Activated CD8-positive, alpha-beta T cell treated with anti-CD3 and anti-CD28 coated beads, Interleukin-2, amount 10 ng/mL, durations not matched to agents 7 days and 5 days (primary cell): ENCODE results near the gene DTNB. TPM values are rescaled to one million over a fixed set of nuclear protein-coding genes. Genes with fewer than 3 reads are reported as not detected.

Experiments used
- ATAC-seq: fragments of 150-1000 bp; cut with Tn5 transposase; one replicate; pipeline ENCODE4 v1.10.0; 2021; ENCODE audit warnings: moderate library complexity
- CTCF ChIA-PET: fragments of 350-600 bp; sonication (Branson Sonifier 250); formaldehyde crosslinking; loops from one replicate; lab custom pipeline; 2021; ENCODE audit warnings: antibody characterized with exemption; lab: Charles Lee
- POLR2A ChIA-PET: fragments of 350-600 bp; sonication (Branson Sonifier 250); formaldehyde crosslinking; loops from one replicate; lab custom pipeline; 2021; ENCODE audit warnings: antibody characterized with exemption; lab: Charles Lee
- DNase-seq: peaks from one replicate; pipeline ENCODE4 v3.0.0-alpha.2; 2020
- H3K27ac Mint-ChIP-seq: one replicate; pipeline ENCODE4 v1.8.0; 2021; ENCODE audit warnings: mild to moderate bottlenecking, mixed read lengths
- H3K27me3 Mint-ChIP-seq: one replicate; pipeline ENCODE4 v1.8.0; 2021; ENCODE audit warnings: low read depth, mixed read lengths
- H3K36me3 Mint-ChIP-seq: one replicate; pipeline ENCODE4 v1.8.0; 2021; ENCODE audit warnings: low read depth, mixed read lengths
- H3K4me1 Mint-ChIP-seq: one replicate; pipeline ENCODE4 v1.8.0; 2021; ENCODE audit warnings: low read depth, mixed read lengths
- H3K4me3 Mint-ChIP-seq: one replicate; pipeline ENCODE4 v1.8.0; 2021; ENCODE audit warnings: mild to moderate bottlenecking, mixed read lengths
- H3K9me3 Mint-ChIP-seq: one replicate; pipeline ENCODE4 v1.8.0; 2022; ENCODE audit warnings: mixed read lengths; ENCODE audit not compliant: insufficient read depth
- total RNA-seq, 2 experiments: library from RNA; stranded (reverse); gene quantifications; one replicate each; pipeline ENCODE4 v1.2.3, GENCODE V29; 2021

DTNB gene
- total RNA-seq, 2 experiments from 2014 or later: 29.2 to 31.2 TPM

DNA sequence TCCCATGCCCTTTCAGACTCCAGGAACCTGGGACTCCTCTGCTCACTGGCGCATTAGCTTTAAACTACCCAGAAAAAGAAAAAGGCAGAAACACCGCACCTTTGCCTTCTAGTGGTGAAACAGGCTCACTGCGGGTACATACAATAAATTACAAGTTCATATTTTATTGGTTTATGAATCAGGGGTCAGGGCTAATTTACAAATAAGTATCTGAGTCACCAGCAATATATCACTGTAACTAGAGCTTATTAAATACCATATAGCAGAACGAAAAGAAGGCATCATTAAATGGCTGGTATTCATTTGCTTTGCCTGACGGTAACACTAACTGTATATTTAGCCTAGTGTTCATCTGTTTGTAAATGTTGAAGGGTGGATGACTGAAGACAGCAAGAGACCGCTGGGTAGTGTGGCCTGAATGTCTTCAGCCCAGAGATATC lies 26.9 kb upstream of the DTNB start:
- H3K27me3 Mint-ChIP-seq: peaks cover 3% of the 10 kb centered on the region
- peak; percentile 51 for ATAC-seq
- no peak overlapping the region for H3K27ac Mint-ChIP-seq
- no peaks in the 10 kb centered on the region for H3K4me1 Mint-ChIP-seq
- peak; percentile 53 for DNase-seq
- CTCF ChIA-PET: interaction anchor here (0.6 to 6.8 kb wide), 28 partner anchors 10 to 1327 kb away, joined by 3 to 132 read pairs (median 4); partner anchors contain the start of gene ASXL2
- no peak overlapping the region for H3K4me3 Mint-ChIP-seq
- no peaks in the 10 kb centered on the region for H3K9me3 Mint-ChIP-seq
- H3K36me3 Mint-ChIP-seq: no peaks in the 10 kb centered on the region
- POLR2A ChIA-PET: interaction anchor here (0.6 to 1.5 kb wide), 2 partner anchors 25 to 115 kb away, joined by 4 to 5 read pairs; no protein-coding TSS in a partner anchor

DNA sequence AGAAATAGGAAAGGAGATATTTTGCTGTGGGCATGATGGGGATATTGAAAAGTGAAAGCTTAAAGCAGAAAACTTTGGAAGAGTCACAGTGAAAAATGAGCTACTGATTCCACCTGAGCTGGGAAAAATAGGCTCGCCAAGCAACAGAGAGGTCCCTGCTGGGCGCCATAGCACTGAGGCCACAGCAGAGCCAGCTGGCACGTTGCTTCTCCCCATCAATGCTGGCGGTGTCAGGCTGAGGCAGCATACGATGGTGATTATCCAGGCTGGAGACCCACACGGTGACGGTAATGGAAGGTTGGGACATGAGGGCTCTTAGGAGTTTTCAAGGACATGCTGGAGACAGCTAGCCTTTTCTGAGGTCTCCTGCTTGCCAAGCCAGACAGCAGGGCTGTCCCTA lies 25.8 kb upstream of the DTNB start:
- no peak for DNase-seq
- no peak for ATAC-seq
- POLR2A ChIA-PET: interaction anchor here (0.6 to 1.5 kb wide), 5 partner anchors 11 to 774 kb away, joined by 3 to 5 read pairs (median 3); partner anchors contain the start of gene DTNB
- Mint-ChIP-seq H3K27ac (no peak overlapping the region), H3K4me1 (no peaks in the 10 kb centered on the region), H3K4me3 (no peak overlapping the region), H3K36me3 (no peaks in the 10 kb centered on the region), H3K9me3 (no peaks in the 10 kb centered on the region), H3K27me3 (peaks cover 3% of the 10 kb centered on the region)
- CTCF ChIA-PET: interaction anchor here (0.7 to 6.8 kb wide), 19 partner anchors 9 to 384 kb away, joined by 3 to 132 read pairs (median 5); no protein-coding TSS in a partner anchor

DNA sequence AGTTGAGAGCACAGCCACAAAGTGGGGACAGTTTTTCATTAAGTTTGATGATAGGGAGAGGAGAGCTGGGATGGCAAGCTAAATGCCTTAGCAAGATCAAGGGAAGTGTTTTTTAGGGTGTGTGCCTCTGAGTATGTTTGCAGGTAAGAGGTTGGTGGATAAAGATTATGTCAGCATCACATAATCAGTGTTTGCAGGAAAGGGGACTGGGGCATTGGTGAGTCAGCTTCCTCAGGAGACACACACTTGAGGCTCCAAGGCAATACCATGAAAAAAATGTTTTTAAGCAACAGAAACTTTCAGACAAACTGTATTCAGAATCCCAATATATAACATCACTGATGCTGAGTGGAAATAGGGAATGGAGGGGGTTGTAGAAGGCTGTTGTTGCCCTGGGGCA lies 25.4 kb upstream of the DTNB start:
- no peak for DNase-seq
- POLR2A ChIA-PET: interaction anchor here (0.6 to 0.9 kb wide), 4 partner anchors 11 to 833 kb away, joined by 3 to 4 read pairs (median 3); no protein-coding TSS in a partner anchor
- CTCF ChIA-PET: interaction anchor here (0.7 to 6.8 kb wide), 15 partner anchors 9 to 169 kb away, joined by 3 to 132 read pairs (median 6); no protein-coding TSS in a partner anchor
- no peak for ATAC-seq
- H3K27me3 Mint-ChIP-seq: peaks cover 3% of the 10 kb centered on the region
- H3K36me3 Mint-ChIP-seq: no peaks in the 10 kb centered on the region
- no peak overlapping the region for H3K4me3 Mint-ChIP-seq
- H3K9me3 Mint-ChIP-seq: no peaks in the 10 kb centered on the region
- no peak overlapping the region for H3K27ac Mint-ChIP-seq
- no peaks in the 10 kb centered on the region for H3K4me1 Mint-ChIP-seq

DNA sequence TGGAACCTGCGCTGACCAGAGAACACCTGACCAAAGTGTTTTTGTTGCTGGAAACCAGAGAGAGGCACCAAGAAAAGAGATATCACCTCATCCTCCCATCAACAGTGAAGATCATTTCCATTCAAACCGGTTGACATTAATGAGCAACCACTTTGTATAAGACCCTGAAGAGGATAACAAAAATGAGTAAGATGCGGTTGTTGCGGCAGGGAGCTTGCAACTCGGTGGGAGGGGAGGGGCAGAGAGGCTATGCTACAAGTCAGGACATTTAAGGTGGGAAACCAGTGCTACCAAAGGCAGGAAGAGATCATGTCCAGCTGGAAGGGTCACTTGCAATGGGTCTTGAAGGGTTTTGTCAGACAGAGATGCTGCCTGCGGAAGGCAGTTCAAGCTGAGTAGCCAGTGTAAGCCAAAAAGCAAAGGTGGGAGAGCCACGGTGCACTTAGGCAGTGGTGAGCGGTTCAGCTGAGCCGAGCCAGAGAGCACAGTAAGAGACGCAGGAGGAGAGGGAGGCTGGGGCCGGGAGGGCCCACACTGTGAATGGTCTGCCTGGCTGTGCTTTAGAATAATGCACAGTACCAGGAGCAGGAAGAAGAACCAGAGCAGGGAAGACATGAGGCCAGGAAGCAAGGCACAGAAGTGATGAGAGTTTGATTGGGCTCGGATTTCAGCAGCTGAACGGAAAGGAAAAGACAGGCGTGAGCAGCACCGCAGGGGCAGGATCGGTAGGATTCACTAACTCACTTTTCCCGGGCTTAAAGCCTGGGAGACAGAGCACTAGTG lies 24.4 kb upstream of the DTNB start:
- H3K4me3 Mint-ChIP-seq: no peak overlapping the region
- no peak for DNase-seq

DNA sequence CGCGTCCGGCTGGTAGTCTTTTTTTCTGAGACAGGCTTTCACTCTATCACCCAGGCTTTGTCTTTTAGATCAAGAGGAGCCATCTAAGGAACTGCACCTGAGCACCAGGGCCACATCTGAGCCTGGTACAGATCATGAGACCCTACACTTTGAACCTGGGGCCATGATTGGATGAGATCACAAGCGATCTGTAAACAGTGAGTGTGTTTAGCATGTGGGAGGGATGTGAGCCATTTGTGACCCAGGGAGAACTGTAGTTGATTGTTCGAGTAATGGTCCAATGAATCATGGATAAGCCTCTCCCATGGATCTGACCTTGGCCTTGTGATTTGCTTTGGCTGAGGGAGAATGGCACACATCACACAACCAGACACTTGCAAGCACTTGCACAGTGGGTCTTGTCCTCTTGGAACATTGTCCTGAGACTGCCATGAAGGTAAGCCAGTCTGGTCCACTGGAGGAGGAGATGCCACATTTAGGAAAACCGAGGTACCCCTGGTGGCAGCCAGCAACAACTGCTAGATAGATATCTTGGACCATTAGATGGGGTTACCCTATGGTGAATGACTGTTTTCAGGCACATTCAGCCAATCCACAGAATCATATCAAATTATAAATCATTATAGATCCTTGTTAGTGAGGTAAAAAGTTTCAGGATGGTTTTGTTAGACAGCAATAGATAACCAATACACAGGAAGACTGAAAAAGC lies 19.5 kb upstream of the DTNB start:
- ATAC-seq (no peak), DNase-seq (no peak)
- no peak overlapping the region for H3K4me3 Mint-ChIP-seq
- ChIA-PET POLR2A (no interaction called here), CTCF (interaction anchor here (2.2 kb wide), 1 partner anchor 86 kb away, joined by 11 read pairs; no protein-coding TSS in a partner anchor)
- H3K27ac Mint-ChIP-seq: no peak overlapping the region
- no peaks in the 10 kb centered on the region for H3K4me1 Mint-ChIP-seq
- peaks cover 5% of the 10 kb centered on the region for H3K27me3 Mint-ChIP-seq
- H3K36me3 Mint-ChIP-seq: no peaks in the 10 kb centered on the region
- no peaks in the 10 kb centered on the region for H3K9me3 Mint-ChIP-seq

More for the DNA sequence above, 24.4 kb upstream of the DTNB start:
- peak; percentile 23 for ATAC-seq
- ChIA-PET CTCF (interaction anchor here (0.9 to 6.8 kb wide), 4 partner anchors 12 to 91 kb away, joined by 4 to 132 read pairs (median 9); no protein-coding TSS in a partner anchor), POLR2A (interaction anchor here (0.6 kb wide), 1 partner anchor 832 kb away, joined by 3 read pairs; no protein-coding TSS in a partner anchor)
- H3K27ac Mint-ChIP-seq: no peak overlapping the region
- H3K27me3 Mint-ChIP-seq: peaks cover 3% of the 10 kb centered on the region
- no peaks in the 10 kb centered on the region for H3K9me3 Mint-ChIP-seq
- H3K36me3 Mint-ChIP-seq: no peaks in the 10 kb centered on the region
- H3K4me1 Mint-ChIP-seq: no peaks in the 10 kb centered on the region

DNA sequence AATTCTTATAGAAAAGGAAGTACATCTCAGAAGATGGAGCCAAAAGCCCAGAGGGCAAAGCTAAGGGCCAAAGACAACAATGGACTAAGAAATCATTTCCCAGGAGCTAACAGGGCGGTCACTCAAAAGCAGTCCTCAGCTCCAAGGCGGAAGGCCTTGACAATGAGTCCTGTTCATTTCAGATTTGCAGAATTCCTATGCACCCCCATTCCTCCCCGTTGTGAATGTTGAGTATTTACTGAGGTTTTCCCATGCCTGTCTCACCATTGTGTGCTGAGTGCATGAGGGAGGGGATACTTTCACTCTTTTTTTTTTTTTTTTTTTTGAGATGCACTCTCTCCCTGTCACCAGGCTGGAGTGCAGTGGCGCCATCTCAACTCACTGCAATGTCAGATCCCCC lies 18.8 kb upstream of the DTNB start:
- POLR2A ChIA-PET: no interaction called here
- peaks cover 5% of the 10 kb centered on the region for H3K27me3 Mint-ChIP-seq
- no peak for DNase-seq
- CTCF ChIA-PET: interaction anchor here (0.6 to 4.4 kb wide), 5 partner anchors 8 to 301 kb away, joined by 3 to 35 read pairs (median 6); no protein-coding TSS in a partner anchor
- no peak for ATAC-seq
- H3K9me3 Mint-ChIP-seq: no peaks in the 10 kb centered on the region
- no peaks in the 10 kb centered on the region for H3K36me3 Mint-ChIP-seq
- H3K4me1 Mint-ChIP-seq: no peaks in the 10 kb centered on the region
- H3K4me3 Mint-ChIP-seq: no peak overlapping the region
- no peak overlapping the region for H3K27ac Mint-ChIP-seq

DNA sequence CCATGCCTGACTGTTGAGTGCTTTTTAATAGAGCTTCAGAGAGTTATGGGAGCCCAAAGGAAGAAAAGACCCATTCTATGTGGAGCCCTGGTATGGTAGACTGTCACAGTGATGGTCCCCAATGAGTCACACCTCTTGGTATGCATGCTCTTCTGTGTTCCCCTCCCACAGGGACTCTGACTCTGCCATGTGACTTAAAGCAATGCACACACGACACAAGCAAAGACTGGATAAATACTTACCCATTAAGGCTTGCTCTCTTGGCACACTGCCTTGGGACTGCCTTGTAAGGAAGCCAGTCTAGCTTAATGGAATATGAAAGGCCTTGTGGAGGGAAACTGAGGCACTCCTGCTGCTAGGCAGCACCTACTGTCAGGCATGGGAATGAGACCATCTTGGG lies 16.7 kb upstream of the DTNB start:
- Mint-ChIP-seq H3K27me3 (peaks cover 3% of the 10 kb centered on the region), H3K4me3 (no peak overlapping the region), H3K9me3 (no peaks in the 10 kb centered on the region), H3K4me1 (no peaks in the 10 kb centered on the region), H3K36me3 (no peaks in the 10 kb centered on the region), H3K27ac (no peak overlapping the region)
- ATAC-seq (no peak), DNase-seq (no peak)
- ChIA-PET POLR2A (no interaction called here), CTCF (interaction anchor here (2.1 to 4.4 kb wide), 2 partner anchors 10 to 15 kb away, joined by 6 to 35 read pairs; no protein-coding TSS in a partner anchor)

DNA sequence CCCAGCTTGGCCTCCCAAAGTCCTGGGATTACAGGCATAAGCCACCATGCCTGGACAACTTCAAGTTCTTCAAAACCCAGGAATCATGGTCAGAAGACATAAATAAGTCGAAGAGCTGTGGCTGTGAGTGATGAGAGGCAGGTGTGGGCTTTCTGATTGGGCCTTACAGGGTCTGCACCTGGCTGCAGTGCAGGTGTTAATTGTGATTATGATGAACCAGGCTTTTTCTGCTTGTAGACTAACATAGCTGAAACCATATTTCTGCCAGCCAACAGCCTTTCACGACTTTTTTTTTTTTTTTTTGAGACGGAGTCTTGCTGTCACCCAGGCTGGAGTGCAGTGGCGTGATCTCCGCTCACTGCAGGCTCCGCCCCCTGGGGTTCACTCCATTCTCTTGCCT lies 14.9 kb upstream of the DTNB start:
- H3K4me3 Mint-ChIP-seq: no peak overlapping the region
- peaks cover 3% of the 10 kb centered on the region for H3K27me3 Mint-ChIP-seq
- CTCF ChIA-PET: interaction anchor here (4.4 kb wide), 1 partner anchor 12 kb away, joined by 35 read pairs; no protein-coding TSS in a partner anchor
- no peaks in the 10 kb centered on the region for H3K36me3 Mint-ChIP-seq
- H3K27ac Mint-ChIP-seq: no peak overlapping the region
- ATAC-seq (no peak), DNase-seq (no peak)
- no peaks in the 10 kb centered on the region for H3K4me1 Mint-ChIP-seq
- POLR2A ChIA-PET: interaction anchor here (0.6 kb wide), 1 partner anchor 674 kb away, joined by 3 read pairs; no protein-coding TSS in a partner anchor
- no peaks in the 10 kb centered on the region for H3K9me3 Mint-ChIP-seq

DNA sequence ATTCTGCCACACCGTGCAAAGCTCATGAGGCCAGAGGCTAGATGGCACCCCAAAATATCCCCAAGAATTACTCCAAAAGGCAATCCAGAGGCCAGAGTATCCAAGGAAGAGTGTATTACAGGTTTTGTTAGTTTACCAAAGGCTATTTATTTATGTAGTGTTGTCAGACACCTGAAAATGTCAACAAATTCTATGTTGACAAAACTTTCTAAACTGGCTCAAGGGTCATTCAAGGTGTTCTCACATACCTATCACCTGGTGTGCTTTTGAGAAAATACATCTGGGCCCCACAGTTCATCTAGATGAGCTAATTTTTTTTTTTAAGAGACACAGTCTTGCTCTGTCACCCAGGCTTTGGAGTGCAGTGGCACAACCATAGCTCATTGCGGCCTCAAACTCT lies 12.4 kb upstream of the DTNB start:
- Mint-ChIP-seq H3K27me3 (peaks cover 5% of the 10 kb centered on the region), H3K36me3 (no peaks in the 10 kb centered on the region), H3K4me1 (no peaks in the 10 kb centered on the region), H3K9me3 (no peaks in the 10 kb centered on the region), H3K27ac (no peak overlapping the region), H3K4me3 (no peak overlapping the region)
- CTCF ChIA-PET: interaction anchor here (1.6 kb wide), 1 partner anchor 13 kb away, joined by 3 read pairs; no protein-coding TSS in a partner anchor
- DNase-seq: no peak
- POLR2A ChIA-PET: no interaction called here
- ATAC-seq: no peak

DNA sequence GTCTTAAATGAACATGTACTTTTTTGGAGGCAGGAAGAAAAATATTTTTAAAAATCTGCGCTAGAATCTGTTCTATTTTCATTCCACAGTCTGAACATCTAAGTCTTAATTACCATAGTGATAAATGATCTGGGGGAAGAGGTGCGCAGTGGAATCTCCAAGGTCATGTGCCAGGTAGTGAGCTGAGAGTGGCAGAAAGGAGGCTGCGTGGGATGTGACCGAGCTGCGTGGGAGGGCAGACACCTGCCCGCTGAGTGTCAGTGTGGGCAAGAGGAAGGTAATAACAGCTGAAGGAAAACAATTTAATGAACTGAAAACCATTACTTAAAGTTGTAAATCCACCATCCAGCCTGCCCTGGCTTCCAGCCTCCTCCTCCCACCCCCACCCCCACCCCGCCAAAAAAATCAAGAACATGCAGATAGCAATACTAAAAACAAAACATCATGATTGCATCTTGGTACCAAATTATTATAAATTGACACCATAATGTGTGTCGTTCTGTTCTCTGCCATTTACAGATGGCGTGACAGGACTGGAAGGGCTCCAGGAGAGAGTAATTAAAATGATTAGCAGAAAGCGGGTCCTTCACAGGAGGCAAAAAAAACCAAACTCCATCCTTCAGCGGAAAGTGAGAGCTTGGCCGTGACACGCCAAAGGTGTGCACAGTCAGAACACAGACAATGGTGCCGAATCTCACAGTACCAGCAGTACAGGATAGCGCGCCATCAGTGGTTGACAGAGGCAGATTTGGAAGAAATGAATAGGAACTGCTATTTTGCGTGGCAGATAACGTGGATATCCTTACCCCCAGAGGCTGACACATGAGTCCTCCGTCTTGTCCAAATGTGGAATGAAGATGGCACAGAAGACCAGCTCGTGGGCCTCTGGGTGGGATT lies 11.4 kb upstream of the DTNB start:
- no peak for DNase-seq
- ChIA-PET CTCF (interaction anchor here (1.0 to 1.6 kb wide), 2 partner anchors 14 to 77 kb away, joined by 3 read pairs; no protein-coding TSS in a partner anchor), POLR2A (no interaction called here)
- no peaks in the 10 kb centered on the region for H3K36me3 Mint-ChIP-seq
- no peak overlapping the region for H3K27ac Mint-ChIP-seq
- H3K27me3 Mint-ChIP-seq: peaks cover 5% of the 10 kb centered on the region
- H3K4me3 Mint-ChIP-seq: no peak overlapping the region
- no peaks in the 10 kb centered on the region for H3K4me1 Mint-ChIP-seq
- no peak for ATAC-seq
- H3K9me3 Mint-ChIP-seq: no peaks in the 10 kb centered on the region
